IPS-20b (cell line): ENCODE measurements around the gene PDE2A.

Experiments
- H3K27ac ChIP-seq: one replicate; pipeline ENCODE4 v1.5.1; 2013; ENCODE audit warnings: low read length
- H3K27me3 ChIP-seq: 2 replicates; pipeline ENCODE4 v1.6.1; 2013; ENCODE audit warnings: mild to moderate bottlenecking, low read length, inconsistent platforms; ENCODE audit not compliant: insufficient read depth
- H3K36me3 ChIP-seq: 2 replicates; pipeline ENCODE4 v1.6.1; 2013; ENCODE audit warnings: low read depth, mild to moderate bottlenecking, inconsistent platforms, low read length, moderate library complexity; ENCODE audit not compliant: insufficient read depth
- H3K4me1 ChIP-seq: 2 replicates; pipeline ENCODE4 v1.6.1; 2013; ENCODE audit warnings: mild to moderate bottlenecking, control low read depth, inconsistent platforms, low read length, moderate library complexity; ENCODE audit not compliant: insufficient read depth
- H3K4me3 ChIP-seq: 2 replicates; pipeline ENCODE4 v1.5.1; 2013; ENCODE audit warnings: mild to moderate bottlenecking, low read length, inconsistent platforms
- H3K9ac ChIP-seq: 2 replicates; pipeline ENCODE4 v1.6.1; 2013; ENCODE audit warnings: low read depth, mild to moderate bottlenecking, inconsistent platforms, low read length, moderate library complexity
- H3K9me3 ChIP-seq: 2 replicates; pipeline ENCODE4 v1.6.1; 2013; ENCODE audit warnings: mild to moderate bottlenecking, low read depth, low read length, inconsistent platforms; ENCODE audit not compliant: insufficient read depth

Gene PDE2A

DNA sequence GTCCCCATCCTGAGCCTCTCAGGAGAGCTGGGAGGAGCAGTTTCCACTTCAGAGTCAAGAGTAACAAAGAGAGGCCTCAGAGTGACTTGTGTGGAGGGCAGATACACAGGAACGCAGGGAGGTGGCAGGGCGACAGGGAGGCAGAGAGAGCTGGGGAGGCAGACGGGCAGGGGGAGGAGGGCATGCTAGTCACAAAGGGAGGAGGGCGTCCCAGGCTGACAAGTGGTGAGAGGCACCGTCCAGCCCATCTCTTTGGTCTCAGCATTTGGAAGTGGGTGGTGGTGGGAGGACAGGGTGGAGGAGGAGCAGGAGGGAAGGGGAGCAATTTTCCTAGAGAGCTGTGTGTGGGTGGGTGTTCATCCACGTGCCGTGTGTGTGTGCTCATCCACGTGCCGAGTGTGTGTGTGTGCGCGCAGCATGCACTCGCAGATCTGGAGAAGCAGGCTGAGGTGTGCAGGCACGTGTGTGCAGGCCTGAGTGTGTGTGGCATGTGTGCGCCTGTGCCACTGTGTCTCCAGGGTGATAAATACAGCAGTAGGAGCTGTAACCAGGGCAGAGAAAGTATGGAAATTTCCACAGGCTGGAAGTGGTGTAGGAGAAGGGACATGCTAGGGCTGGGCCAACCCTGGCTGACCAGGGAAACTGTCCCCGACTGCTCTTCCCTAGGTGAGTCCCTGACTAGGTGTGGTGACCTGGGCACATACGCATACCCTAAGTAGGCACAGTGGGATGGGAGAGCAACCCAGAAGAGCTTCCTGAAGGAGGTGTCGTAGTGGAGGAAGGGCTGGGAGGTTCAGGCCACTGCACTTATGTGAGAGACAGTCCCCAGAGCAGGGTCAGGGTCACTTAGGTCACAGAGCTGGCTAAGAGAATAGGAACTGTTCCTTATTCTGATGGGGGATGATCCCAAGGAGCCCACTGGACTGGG is 7.3 kb upstream of the PDE2A start:
- no peaks in the 10 kb centered on the region for H3K9me3 ChIP-seq
- no peak overlapping the region for H3K27ac ChIP-seq
- no peaks in the 10 kb centered on the region; the same call in 1 of the 2 replicates for H3K4me1 ChIP-seq
- H3K9ac ChIP-seq: no peak overlapping the region
- no peak overlapping the region for H3K4me3 ChIP-seq
- peaks cover 16% of the 10 kb centered on the region for H3K36me3 ChIP-seq
- H3K27me3 ChIP-seq: peaks cover 45% of the 10 kb centered on the region

GRCh38 chr11:72680624-72681158 is 6.5 kb upstream of the PDE2A start:
- H3K9me3 ChIP-seq: no peaks in the 10 kb centered on the region
- H3K4me3 ChIP-seq: no peak overlapping the region
- H3K9ac ChIP-seq: no peak overlapping the region
- H3K36me3 ChIP-seq: peaks cover 11% of the 10 kb centered on the region; the same call in 1 of the 2 replicates
- no peak overlapping the region for H3K27ac ChIP-seq
- peaks cover 53% of the 10 kb centered on the region for H3K27me3 ChIP-seq
- H3K4me1 ChIP-seq: no peaks in the 10 kb centered on the region; the same call in 1 of the 2 replicates

DNA sequence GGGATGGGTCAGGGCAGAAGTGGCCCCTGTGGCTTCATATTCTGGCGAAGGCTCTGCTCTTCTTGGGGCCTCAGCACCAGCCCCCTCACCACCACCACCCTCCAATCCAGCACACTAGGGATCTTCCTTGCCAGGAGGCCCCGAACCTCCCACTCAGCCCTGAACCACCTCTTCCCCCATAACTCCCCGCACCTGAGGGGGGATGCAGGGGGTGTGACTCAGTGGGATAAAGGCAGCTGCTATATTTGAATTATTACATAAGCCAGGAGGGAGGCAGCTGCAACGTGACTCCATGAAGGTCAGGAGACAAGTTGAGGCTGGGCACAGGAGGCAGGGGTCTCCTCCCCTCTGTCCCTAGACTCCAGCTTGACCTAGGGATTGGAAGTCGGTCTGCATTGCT is 5.6 kb upstream of the PDE2A start:
- H3K9me3 ChIP-seq: no peaks in the 10 kb centered on the region
- no peak overlapping the region for H3K9ac ChIP-seq
- peaks cover 5% of the 10 kb centered on the region; the same call in 1 of the 2 replicates for H3K36me3 ChIP-seq
- H3K27me3 ChIP-seq: peaks cover 61% of the 10 kb centered on the region
- no peak overlapping the region for H3K4me3 ChIP-seq
- H3K4me1 ChIP-seq: no peaks in the 10 kb centered on the region; the same call in 1 of the 2 replicates
- no peak overlapping the region for H3K27ac ChIP-seq

DNA sequence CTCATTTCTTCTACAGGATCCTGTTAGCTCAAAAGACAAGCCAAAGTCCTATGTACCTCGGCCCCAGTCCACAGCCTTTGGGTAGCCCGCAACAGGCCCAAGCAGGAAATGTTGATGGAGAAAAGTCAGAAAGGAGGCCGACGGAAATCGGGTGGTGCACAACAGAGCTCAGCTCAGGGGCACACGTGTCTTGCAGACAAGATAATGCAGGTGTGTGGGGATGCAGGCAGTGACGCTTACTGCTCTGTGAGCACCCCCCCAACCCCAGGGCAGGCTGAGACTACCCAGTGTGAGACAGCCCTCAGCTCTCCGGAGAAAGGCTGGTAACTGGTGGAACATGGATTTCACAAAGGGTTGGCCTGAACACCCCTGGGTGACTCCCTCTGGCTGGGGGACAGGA is 4.3 kb upstream of the PDE2A start:
- peaks cover 75% of the 10 kb centered on the region for H3K27me3 ChIP-seq
- no peaks in the 10 kb centered on the region for H3K9me3 ChIP-seq
- peaks cover 4% of the 10 kb centered on the region; the same call in 1 of the 2 replicates for H3K36me3 ChIP-seq

GRCh38 chr11:72676861-72677341 is 2.7 kb upstream of the PDE2A start:
- H3K9ac ChIP-seq: no peak overlapping the region
- no peaks in the 10 kb centered on the region; the same call in 1 of the 2 replicates for H3K4me1 ChIP-seq
- H3K4me3 ChIP-seq: peak overlapping the region; percentile 33; the same call in 1 of the 2 replicates
- H3K9me3 ChIP-seq: no peaks in the 10 kb centered on the region
- no peak overlapping the region for H3K27ac ChIP-seq
- peaks cover 90% of the 10 kb centered on the region for H3K27me3 ChIP-seq
- no peaks in the 10 kb centered on the region for H3K36me3 ChIP-seq

More for the DNA sequence above, 4.3 kb upstream of the PDE2A start:
- Histone ChIP-seq H3K4me1 (no peaks in the 10 kb centered on the region; the same call in 1 of the 2 replicates), H3K9ac (no peak overlapping the region), H3K4me3 (no peak overlapping the region), H3K27ac (no peak overlapping the region)

- Histone ChIP-seq H3K27me3 (peaks cover 90% of the 10 kb centered on the region), H3K27ac (no peak overlapping the region), H3K9ac (no peak overlapping the region), H3K4me1 (no peaks in the 10 kb centered on the region; the same call in 1 of the 2 replicates), H3K36me3 (no peaks in the 10 kb centered on the region), H3K4me3 (no peak overlapping the region), H3K9me3 (no peaks in the 10 kb centered on the region)
Observed at GRCh38 chr11:72675221-72675620, 999 bp upstream of the PDE2A start.

DNA sequence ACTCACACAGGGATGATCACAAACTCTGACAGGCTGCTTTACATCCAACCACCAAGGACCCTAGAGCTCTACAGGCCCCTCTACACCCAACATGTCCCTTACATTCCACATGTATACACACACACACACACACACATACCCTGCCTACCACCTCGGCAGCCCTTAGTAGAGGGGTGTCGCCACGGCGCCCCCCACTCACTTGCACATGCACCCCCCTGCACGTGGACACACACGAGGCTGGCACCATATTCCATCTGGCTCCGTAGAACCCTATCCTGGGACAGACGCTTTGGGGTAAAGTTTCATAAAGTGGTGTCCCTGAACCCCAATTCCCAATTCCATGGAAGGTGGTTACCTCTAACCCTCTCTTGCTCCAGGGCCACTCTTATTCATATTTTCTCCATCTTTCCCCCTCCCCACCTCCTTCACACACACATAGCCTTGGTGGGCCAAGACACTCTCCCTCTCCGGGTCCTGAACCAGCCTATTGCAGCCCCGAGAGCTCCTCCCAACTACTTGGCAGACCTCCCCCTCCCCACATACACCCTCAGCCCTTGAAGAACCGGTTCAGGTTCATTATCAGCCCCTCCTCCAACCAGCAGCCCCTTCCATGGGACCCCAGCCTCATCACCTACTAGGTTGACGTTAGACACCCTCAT is 809 bp downstream of the PDE2A start:
- Histone ChIP-seq H3K27me3 (peaks cover 72% of the 10 kb centered on the region), H3K27ac (no peak overlapping the region), H3K9ac (no peak overlapping the region), H3K4me3 (peak overlapping the region; percentile 56; the same call in 1 of the 2 replicates), H3K36me3 (no peaks in the 10 kb centered on the region), H3K9me3 (no peaks in the 10 kb centered on the region), H3K4me1 (no peaks in the 10 kb centered on the region; the same call in 1 of the 2 replicates)

- no peak overlapping the region for H3K4me3 ChIP-seq
- no peak overlapping the region for H3K27ac ChIP-seq
- H3K36me3 ChIP-seq: no peaks in the 10 kb centered on the region
- H3K9ac ChIP-seq: no peak overlapping the region
- peaks cover 3% of the 10 kb centered on the region; the same call in 1 of the 2 replicates for H3K9me3 ChIP-seq
- peaks cover 65% of the 10 kb centered on the region for H3K27me3 ChIP-seq
- H3K4me1 ChIP-seq: no peaks in the 10 kb centered on the region; the same call in 1 of the 2 replicates
Observed at GRCh38 chr11:72672597-72673238, 1.5 kb downstream of the PDE2A start.

GRCh38 chr11:72671152-72672099 is 2.8 kb downstream of the PDE2A start:
- H3K9me3 ChIP-seq: peaks cover 10% of the 10 kb centered on the region; the same call in 1 of the 2 replicates
- no peaks in the 10 kb centered on the region; the same call in 1 of the 2 replicates for H3K4me1 ChIP-seq
- H3K4me3 ChIP-seq: no peak overlapping the region
- no peak overlapping the region for H3K27ac ChIP-seq
- no peaks in the 10 kb centered on the region for H3K36me3 ChIP-seq
- H3K27me3 ChIP-seq: peaks cover 52% of the 10 kb centered on the region
- no peak overlapping the region for H3K9ac ChIP-seq

DNA sequence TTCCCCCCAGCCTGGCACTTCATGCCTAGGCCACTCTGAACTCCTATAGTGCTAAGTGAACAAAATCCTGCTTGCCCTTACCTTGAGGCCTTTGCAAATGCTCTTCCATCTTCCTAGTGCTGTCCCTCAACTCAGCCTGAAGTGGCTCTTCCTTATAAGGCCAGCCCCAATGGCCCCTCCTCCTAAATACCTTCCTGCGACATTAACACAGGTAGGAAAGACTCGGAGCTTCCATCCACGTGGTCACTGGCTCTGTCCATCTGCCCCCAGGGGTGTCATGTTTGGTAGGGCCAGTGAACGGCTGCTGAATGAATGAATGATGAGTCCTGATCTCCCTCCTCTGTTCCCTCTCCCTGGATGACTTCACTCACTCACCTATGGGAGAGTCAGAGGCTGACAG is 4.2 kb downstream of the PDE2A start:
- Histone ChIP-seq H3K9ac (no peak overlapping the region), H3K36me3 (no peaks in the 10 kb centered on the region), H3K9me3 (peaks cover 10% of the 10 kb centered on the region; the same call in 1 of the 2 replicates), H3K27me3 (peaks cover 39% of the 10 kb centered on the region), H3K4me1 (no peaks in the 10 kb centered on the region; the same call in 1 of the 2 replicates), H3K27ac (no peak overlapping the region), H3K4me3 (no peak overlapping the region)
